GM19099 (cell line): ENCODE data around the gene PNPLA5.

ENCODE experiments used
- POLR2A ChIP-seq: IDR thresholded peaks from 3 replicates; pipeline ENCODE4 v1.6.1; 2011; ENCODE audit warnings: low read depth; ENCODE audit not compliant: insufficient read length; ENCODE audit errors: extremely low read depth

PNPLA5 gene

DNA sequence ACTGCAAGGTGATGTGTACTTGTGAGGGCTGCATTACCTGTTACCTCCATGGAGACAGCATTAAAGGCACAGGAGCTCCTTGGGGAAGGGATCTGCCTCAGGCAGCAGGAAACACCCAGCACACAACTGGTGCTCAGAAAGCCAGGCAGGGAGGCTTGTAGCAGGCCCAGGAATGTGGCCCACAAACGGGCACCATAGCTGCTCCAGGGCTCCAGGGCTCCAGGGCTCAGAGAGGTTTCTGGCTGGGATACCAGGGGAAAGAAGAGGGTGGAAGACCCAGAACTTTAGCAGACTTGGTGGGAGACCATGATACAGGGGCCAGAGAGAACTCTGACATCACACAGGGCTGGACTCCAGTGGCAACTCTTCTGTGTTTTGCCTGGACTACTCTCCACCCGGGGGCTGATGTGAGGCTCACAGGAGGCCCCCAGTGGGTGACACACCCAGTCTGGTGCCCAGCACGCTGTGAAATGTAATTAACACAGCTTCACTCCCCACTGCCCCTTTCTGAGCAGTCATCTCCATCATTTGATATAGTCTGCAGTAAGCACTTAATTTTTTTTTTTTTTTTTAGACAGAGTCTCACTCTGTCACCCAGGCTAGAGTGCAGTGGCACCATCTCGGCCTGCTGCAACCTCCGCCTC is 14.8 kb downstream of the PNPLA5 start:
- no peak for TF ChIP-seq POLR2A

DNA sequence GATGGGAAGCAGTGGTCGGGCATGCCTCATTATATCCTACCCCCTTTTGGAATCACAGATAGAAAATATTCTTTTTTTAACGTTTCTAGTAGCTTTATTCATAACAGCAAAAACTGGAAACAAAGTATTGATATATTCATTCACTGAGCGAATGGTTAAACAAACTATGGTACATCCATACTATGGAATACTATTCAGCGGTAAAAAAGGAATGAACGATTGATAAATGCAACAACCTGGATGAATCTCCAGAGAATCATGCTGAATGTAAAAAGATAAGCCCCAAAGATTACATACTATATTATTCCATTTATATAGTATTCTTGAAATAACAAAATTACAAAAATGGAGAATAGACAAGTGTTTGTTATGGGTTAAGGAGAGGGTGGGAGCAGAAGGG is 22.0 kb downstream of the PNPLA5 start:
- no peak for TF ChIP-seq POLR2A

GRCh38 chr22:43867839-43868635 is 23.8 kb downstream of the PNPLA5 start:
- no peak for TF ChIP-seq POLR2A

GRCh38 chr22:43862882-43863202 is 29.0 kb downstream of the PNPLA5 start:
- no peak for TF ChIP-seq POLR2A

GRCh38 chr22:43862074-43862881 is 29.5 kb downstream of the PNPLA5 start, which contains the start of gene SULT4A1:
TSS of gene SULT4A1 (minus strand) at chr22:43862513. CDS start at chr22:43862382, 131 bp downstream.
- no peak for TF ChIP-seq POLR2A

DNA sequence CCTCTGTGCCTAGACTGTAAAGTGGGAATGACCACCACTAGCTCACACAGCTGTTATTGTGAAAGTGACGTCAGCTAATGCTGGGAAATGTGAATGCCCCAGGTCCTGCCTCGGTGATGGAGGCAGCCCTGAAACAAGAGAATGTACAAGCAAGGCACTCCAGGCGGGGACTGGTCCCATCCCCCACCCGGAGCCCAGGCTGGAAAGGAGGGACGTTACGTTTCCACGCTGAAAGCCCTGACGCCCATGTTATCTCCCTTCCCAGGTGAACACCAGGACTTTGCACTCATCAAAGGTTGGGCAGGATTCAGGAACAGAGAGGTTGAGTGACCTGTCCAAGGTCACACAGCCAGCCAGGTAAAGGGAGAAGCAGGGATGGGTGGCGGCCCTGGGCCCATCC is 30.3 kb downstream of the PNPLA5 start:
- TF ChIP-seq POLR2A, result no peak

- no peak for TF ChIP-seq POLR2A
Measured at GRCh38 chr22:43860831-43861230, 31.0 kb downstream of the PNPLA5 start.

- no peak for TF ChIP-seq POLR2A
Measured at GRCh38 chr22:43860126-43860525, 31.7 kb downstream of the PNPLA5 start.

DNA sequence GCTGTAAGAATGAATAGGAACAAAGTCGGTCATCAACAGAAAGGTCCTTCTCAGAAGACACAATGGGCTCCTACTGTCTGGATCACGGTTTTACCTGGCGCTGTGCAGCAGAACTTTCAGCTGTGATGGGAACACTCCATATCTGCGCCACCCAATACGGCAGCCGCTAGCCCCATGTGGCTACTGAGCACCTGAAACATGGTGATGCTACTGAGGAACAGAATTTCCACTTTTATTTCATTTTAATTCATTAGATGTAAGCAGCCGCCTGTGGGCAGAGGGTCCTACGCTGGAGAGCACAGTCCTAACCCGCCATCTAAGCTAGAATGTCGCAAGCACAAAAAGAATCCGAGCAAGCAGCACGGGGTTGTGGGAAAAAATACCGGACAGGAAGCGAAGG is 32.2 kb downstream of the PNPLA5 start:
- TF ChIP-seq POLR2A, result no peak

- TF ChIP-seq POLR2A, result no peak
Measured at GRCh38 chr22:43859176-43859575, 32.6 kb downstream of the PNPLA5 start.

DNA sequence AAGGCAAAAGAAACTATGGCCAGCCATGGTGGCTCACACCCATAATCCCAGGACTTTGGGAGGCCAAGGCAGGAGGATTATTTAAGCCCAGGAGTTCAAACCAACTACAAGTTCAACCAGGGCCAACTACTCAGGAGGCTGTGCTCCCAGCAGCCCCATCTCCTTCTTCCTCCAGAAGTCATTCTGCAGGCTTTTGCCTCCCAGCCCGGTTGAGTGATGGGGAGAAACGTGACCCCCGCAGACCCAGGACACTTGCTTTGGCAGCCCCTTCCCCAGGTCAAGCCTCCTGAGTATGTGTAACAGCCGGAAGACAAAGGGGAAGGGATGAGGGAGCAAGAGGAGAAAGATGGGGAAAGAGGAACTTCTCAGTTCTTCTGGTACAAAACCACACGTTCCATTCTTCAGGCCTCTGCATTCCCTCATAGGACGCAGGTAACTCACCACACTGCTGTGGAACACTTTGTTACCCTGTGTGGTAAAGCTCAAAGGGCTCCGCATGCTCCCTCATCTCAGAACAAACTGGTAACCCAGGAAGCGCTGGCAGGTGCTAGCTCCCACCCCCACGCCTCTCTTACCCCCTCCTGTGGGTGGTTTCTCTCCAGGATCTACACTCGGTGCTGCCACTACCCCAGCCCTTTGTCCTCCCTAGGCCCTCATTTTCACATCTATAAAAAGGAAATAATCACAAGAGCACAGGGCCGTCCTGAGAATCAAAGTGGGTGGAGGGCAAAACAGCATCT is 33.5 kb downstream of the PNPLA5 start:
- TF ChIP-seq POLR2A, result no peak

GRCh38 chr22:43857367-43857766 is 34.4 kb downstream of the PNPLA5 start:
- TF ChIP-seq POLR2A, result no peak

DNA sequence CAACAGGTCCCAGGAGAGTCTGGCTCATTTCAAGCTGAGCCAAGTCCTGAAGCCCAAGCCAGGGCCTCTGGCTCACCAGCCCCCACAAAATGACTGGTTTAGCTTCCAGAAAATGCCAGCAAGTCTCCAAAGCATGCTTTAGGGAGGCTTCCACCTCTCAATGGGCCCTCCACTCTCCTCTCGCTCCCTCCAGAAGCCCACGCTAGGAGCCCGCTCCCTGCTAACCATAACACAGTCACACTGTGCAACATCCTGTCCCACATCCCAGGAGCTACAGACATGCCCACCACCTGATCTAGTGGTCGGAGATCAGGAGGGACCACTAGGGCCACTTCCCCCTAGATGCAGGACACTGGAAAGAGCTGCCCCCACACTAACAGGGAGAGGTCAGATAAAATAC is 36.4 kb downstream of the PNPLA5 start:
- TF ChIP-seq POLR2A, result no peak

- no peak for TF ChIP-seq POLR2A
Measured at GRCh38 chr22:43854786-43855271, 37.0 kb downstream of the PNPLA5 start.
